Measurements from ENCODE around the gene PPP1R8. TPM values are rescaled to one million over a fixed set of nuclear protein-coding genes. Genes with fewer than 3 reads are reported as not detected.
A peak's percentile ranks its signal among the peaks of the same experiment; 100 is the strongest.
"Not testable (repeated sequence)": the region's sequence is repeated elsewhere in the genome, so short reads cannot be mapped to it uniquely, and the experiment has no call there.

PPP1R8 gene
- 42.0 TPM for polyA plus RNA-seq (2013, experiment 1 of 2; ENCODE audit: insufficient read length)
- polyA plus RNA-seq (2013, experiment 2 of 2; ENCODE audit: insufficient read length), result 43.8 TPM

- peak; percentile 96 for DNase-seq
These were observed at the start of gene PPP1R8 for GRCh38 chr1:27830621-27831440. Gene PPP1R8, plus strand, starts transcription at chr1:27830782. Its CDS starts 54 bp downstream, at chr1:27830836.

- no peak for DNase-seq
These were observed 47.6 kb upstream of the PPP1R8 start for GRCh38 chr1:27782950-27783349.

- no peak for DNase-seq
These were observed 45.9 kb upstream of the PPP1R8 start for GRCh38 chr1:27784700-27785099.

- peak; percentile 1 for DNase-seq
These were observed 44.7 kb upstream of the PPP1R8 start for GRCh38 chr1:27785781-27786455.

GRCh38 chr1:27787895-27788294 lies 42.7 kb upstream of the PPP1R8 start:
- DNase-seq, result peak; percentile 14

- peak; percentile 6 for DNase-seq
These were observed 41.0 kb upstream of the PPP1R8 start for GRCh38 chr1:27789540-27790041.

GRCh38 chr1:27790270-27790669 lies 40.3 kb upstream of the PPP1R8 start:
- not testable (repeated sequence) for DNase-seq

GRCh38 chr1:27795601-27796000 lies 35.0 kb upstream of the PPP1R8 start:
- DNase-seq, result no peak

- DNase-seq, result no peak
These were observed 25.8 kb upstream of the PPP1R8 start for GRCh38 chr1:27804791-27805190.

GRCh38 chr1:27806758-27807157 lies 23.8 kb upstream of the PPP1R8 start:
- DNase-seq, result no peak

GRCh38 chr1:27807385-27807784 lies 23.2 kb upstream of the PPP1R8 start:
- no peak for DNase-seq

GRCh38 chr1:27808131-27808530 lies 22.5 kb upstream of the PPP1R8 start:
- DNase-seq, result not testable (repeated sequence)

- no peak for DNase-seq
These were observed 20.7 kb upstream of the PPP1R8 start for GRCh38 chr1:27809883-27810282.

- no peak for DNase-seq
These were observed 18.7 kb upstream of the PPP1R8 start for GRCh38 chr1:27811741-27812500.

GRCh38 chr1:27816921-27817630 lies 13.5 kb upstream of the PPP1R8 start:
- DNase-seq, result peak; percentile 57

- DNase-seq, result no peak
These were observed 8.7 kb upstream of the PPP1R8 start for GRCh38 chr1:27821761-27822315.

- no peak for DNase-seq
These were observed 6.8 kb upstream of the PPP1R8 start for GRCh38 chr1:27823784-27824183.

GRCh38 chr1:27824411-27824810 lies 6.2 kb upstream of the PPP1R8 start:
- DNase-seq, result no peak

- not testable (repeated sequence) for DNase-seq
These were observed 1.1 kb upstream of the PPP1R8 start for GRCh38 chr1:27829339-27829960.

GRCh38 chr1:27831568-27832410 lies 1.2 kb downstream of the PPP1R8 start:
- DNase-seq, result peak; percentile 9
